Cardiac fibroblast (primary cell): ENCODE measurements around the gene BCL3.
"Not testable (repeated sequence)": the region's sequence is repeated elsewhere in the genome, so short reads cannot be mapped to it uniquely, and the experiment has no call there.

Experiments used
- DNase-seq, 2 donors: peaks; one replicate each; pipeline versions ENCODE4 v3.0.0 to v3.0.0-alpha.2; 2010; ENCODE audit warnings: low read depth in 2 of 2
- H3K4me3 ChIP-seq, 2 donors: replicated peaks in 1 of 2; 1 replicate in 1 of 2; 2 replicates in 1 of 2; pipeline ENCODE4 v1.5.1; 2011; ENCODE audit warnings: low read depth in 2 of 2, low read length in 2 of 2, mild to moderate bottlenecking in 2 of 2, moderate library complexity in 1 of 2
- CTCF ChIP-seq: IDR thresholded peaks from one replicate; pipeline ENCODE4 v1.5.1; 2011; ENCODE audit warnings: low read depth, mild to moderate bottlenecking, low read length, inconsistent platforms

BCL3 gene

GRCh38 chr19:44767295-44768180, 19.0 kb downstream of the BCL3 start:
- TF ChIP-seq CTCF, result no peak
- DNase-seq, result no peak
- H3K4me3 ChIP-seq, result no peak overlapping the region

GRCh38 chr19:44770550-44771257, 22.2 kb downstream of the BCL3 start:
- peak; percentile 94 to 96 for DNase-seq
- peak; percentile 73 for TF ChIP-seq CTCF
- no peak overlapping the region for H3K4me3 ChIP-seq

GRCh38 chr19:44772144-44772543, 23.6 kb downstream of the BCL3 start:
- H3K4me3 ChIP-seq, DNase-seq: not testable (repeated sequence)

- H3K4me3 ChIP-seq, result no peak overlapping the region
- no peak for DNase-seq
- TF ChIP-seq CTCF, result no peak
Observed at GRCh38 chr19:44772959-44773358, 24.5 kb downstream of the BCL3 start.

- DNase-seq, result no peak
- H3K4me3 ChIP-seq, result no peak overlapping the region
- TF ChIP-seq CTCF, result no peak
Observed at GRCh38 chr19:44775676-44776240, 27.2 kb downstream of the BCL3 start.

- DNase-seq, result no peak
- H3K4me3 ChIP-seq, result no peak overlapping the region
- no peak for TF ChIP-seq CTCF
Observed at GRCh38 chr19:44776402-44777096, 28.0 kb downstream of the BCL3 start.
